OCI-LY7 (cell line): ENCODE results near the gene OVCA2.

Experiments used
- EZH2phosphoT487 ChIP-seq: fragments of 200-600 bp; sonication (generic); IDR thresholded peaks from 2 replicates; pipeline ENCODE4 v1.6.1; 2018; ENCODE audit warnings: low read depth, borderline replicate concordance, mild to moderate bottlenecking, mixed run types, antibody characterized with exemption, low read length, moderate library complexity, mixed read lengths
- TF ChIP-seq, protein P1 (sequence below): fragments of 200-600 bp; sonication (generic); conservative IDR thresholded peaks from 2 replicates; pipeline ENCODE4 v1.5.1; 2014; ENCODE audit warnings: mild to moderate bottlenecking, antibody characterized with exemption, low read length, moderate library complexity, mixed read lengths

DNA sequence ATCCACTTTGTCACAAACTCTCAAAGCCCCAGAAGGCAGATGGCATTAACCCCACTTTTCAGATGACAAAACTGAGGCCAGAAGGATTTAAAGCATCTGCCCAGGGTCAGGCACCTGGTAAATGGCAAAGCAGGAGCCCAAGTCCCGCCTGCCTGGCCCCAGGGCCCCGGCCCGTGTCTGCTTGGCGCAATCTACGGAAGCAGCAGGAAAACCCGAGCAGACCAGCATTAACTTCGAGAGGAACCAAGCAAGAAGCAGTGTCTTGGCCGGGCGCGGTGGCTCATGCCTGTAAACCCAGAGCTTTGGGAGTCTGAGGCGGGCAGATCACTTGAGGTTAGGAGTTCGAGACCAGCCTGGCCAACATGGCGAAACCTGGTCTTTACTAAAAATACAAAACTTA lies 38.3 kb upstream of the OVCA2 start:
- TF ChIP-seq, protein P1, sequence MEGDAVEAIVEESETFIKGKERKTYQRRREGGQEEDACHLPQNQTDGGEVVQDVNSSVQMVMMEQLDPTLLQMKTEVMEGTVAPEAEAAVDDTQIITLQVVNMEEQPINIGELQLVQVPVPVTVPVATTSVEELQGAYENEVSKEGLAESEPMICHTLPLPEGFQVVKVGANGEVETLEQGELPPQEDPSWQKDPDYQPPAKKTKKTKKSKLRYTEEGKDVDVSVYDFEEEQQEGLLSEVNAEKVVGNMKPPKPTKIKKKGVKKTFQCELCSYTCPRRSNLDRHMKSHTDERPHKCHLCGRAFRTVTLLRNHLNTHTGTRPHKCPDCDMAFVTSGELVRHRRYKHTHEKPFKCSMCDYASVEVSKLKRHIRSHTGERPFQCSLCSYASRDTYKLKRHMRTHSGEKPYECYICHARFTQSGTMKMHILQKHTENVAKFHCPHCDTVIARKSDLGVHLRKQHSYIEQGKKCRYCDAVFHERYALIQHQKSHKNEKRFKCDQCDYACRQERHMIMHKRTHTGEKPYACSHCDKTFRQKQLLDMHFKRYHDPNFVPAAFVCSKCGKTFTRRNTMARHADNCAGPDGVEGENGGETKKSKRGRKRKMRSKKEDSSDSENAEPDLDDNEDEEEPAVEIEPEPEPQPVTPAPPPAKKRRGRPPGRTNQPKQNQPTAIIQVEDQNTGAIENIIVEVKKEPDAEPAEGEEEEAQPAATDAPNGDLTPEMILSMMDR = no peak
- TF ChIP-seq EZH2phosphoT487 = no peak
